NCI-H2227 (cell line): Measurements from ENCODE around the gene PALM.
A peak's percentile ranks its signal among the peaks of the same experiment; 100 is the strongest.

ENCODE experiments used
- DNase-seq: peaks from one replicate; lab custom pipeline; 2025; ENCODE audit not compliant: unreplicated experiment; lab: John Stamatoyannopoulos, UW

The PALM gene

GRCh38 chr19:750640-751423 lies 42.1 kb downstream of the PALM start, which contains the start of gene MISP:
Gene MISP, plus strand, starts transcription at chr19:751112. Its CDS starts 5,835 bp downstream, at chr19:756947.
- DNase-seq = no peak

DNA sequence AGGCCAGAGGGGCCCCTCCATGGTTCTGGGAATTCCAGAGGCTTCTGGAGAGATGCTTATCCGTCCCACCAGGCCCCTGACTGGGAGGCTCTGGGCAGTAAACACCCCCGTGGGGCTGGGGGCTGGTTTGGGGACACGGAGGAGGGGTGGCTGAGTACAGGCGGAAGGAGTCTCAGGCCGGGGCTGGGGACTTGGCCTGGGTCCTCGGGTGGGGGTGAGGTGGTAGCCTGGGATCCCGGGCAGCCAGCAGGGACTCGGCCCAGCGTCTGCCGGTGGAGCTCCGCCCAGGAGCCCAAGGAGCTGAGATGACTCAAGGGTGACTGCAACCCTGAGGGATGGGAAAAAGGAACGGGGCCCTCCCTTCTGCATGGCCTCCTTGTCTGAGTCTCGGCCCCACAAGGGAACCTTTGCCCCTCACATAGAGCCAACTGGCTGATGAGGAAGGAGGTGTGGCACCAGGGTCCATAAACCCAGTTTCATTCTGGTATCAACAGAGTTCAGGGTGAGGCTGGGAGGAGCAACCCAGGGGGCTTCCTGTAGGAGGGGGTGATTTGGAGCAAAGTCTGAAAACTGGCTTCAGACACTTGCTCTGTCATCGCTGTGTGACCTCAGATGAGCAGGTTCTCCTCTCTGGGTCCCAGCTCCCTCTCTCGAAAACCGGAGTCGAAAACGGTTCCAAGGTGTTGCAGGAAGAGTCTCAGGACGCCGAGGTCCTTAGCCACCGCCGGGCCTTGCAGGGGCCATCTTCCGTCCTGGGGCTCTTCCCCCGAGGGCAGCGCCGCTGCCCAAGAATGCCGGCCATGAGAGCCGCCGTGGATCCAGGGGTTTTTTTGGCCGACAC lies 43.0 kb downstream of the PALM start:
- DNase-seq = no peak

GRCh38 chr19:752652-753517 lies 44.1 kb downstream of the PALM start:
- DNase-seq = no peak

DNA sequence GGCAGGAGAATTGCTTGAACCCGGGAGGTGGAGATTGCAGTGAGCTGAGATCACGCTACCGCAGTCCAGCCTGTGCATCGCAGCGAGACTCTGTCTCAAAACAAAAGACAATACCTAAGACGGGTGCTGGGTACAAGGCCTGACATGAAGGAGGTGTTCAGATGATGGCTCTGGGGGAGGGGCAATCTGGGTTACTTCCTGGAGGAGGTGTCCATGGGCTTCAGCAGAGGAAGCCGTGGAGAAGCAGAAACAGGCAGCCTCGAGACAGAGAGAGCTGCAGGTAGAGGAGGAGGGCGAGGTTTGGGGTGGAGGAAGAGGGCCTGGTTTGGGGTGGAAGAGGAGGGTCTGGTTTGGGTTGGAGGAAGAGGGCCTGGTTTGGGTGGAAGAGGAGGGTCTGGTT lies 45.8 kb downstream of the PALM start:
- no peak for DNase-seq

GRCh38 chr19:755063-755462 lies 46.3 kb downstream of the PALM start:
- no peak for DNase-seq

DNA sequence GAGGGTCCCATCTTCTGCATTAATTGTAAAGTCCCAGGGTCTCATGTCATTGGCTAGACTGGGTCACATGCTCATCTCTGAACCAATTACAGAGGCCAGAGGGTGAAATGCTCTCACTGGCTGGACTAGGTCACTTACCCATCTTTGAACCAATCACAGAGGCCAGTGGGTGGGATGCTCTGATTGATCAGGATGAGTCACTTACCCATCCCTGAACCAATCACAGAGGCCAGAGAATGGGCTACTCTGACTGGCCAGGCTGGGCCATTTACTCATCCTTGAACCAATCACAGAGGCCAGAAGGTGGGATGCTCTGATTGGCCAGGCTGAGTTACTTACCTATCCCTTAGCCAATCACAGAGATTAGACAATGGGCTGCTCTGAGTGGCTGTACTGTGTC lies 47.5 kb downstream of the PALM start:
- DNase-seq = no peak

- DNase-seq = no peak
Observed at GRCh38 chr19:756821-757688, 48.3 kb downstream of the PALM start.

DNA sequence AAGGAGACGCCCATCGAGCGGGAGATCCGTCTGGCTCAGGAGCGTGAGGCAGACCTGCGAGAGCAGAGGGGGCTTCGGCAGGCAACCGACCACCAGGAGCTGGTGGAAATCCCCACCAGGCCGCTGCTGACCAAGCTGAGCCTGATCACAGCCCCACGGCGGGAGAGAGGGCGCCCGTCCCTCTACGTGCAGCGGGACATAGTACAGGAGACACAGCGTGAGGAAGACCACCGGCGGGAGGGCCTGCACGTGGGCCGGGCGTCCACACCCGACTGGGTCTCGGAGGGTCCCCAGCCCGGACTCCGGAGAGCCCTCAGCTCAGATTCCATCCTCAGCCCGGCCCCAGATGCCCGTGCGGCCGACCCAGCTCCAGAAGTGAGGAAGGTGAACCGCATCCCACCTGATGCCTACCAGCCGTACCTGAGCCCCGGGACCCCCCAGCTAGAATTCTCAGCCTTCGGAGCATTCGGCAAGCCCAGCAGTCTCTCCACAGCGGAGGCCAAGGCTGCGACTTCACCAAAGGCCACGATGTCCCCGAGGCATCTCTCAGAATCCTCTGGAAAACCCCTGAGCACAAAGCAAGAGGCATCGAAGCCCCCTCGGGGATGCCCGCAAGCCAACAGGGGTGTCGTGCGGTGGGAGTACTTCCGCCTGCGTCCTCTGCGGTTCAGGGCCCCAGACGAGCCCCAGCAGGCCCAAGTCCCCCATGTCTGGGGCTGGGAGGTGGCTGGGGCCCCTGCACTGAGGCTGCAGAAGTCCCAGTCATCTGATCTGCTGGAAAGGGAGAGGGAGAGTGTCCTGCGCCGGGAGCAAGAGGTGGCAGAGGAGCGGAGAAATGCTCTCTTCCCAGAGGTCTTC lies 49.3 kb downstream of the PALM start:
- no peak for DNase-seq

DNA sequence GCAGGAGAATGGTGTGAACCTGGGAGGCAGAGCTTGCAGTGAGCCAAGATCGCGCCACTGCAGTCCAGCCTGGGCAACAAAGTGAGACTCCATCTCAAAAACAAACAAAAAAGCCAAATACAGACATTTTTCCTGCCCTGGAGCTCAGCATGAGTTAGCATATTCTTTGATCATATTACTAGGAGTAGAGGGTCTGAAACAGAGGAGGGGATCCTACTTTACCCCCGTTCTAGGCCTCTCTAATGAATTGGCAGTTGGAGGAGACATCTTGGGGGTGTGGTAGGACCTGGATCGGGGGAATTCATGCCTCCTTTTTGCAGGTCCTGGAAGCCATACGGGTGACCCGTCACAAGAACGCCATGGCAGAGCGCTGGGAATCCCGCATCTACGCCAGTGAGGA lies 54.4 kb downstream of the PALM start:
- DNase-seq = no peak

DNA sequence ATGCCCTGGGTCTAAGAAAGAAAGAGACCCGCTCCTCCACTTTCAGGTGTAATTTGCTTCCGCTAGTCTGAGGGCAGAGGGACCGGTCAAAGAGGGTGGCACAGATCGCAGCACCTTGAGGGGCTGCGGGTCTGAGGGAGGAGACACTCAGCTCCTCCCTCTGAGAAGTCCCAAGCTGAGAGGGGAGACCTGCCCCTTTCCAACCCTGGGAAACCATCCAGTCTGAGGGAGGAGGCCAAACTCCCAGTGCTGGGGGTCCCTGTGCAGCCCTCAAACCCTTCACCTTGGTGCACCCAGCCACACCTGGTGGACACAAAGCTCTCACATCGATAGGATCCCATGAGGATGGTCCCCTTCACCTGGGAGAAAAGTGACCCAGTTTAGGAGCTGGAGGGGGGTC lies 55.1 kb downstream of the PALM start:
- no peak for DNase-seq

DNA sequence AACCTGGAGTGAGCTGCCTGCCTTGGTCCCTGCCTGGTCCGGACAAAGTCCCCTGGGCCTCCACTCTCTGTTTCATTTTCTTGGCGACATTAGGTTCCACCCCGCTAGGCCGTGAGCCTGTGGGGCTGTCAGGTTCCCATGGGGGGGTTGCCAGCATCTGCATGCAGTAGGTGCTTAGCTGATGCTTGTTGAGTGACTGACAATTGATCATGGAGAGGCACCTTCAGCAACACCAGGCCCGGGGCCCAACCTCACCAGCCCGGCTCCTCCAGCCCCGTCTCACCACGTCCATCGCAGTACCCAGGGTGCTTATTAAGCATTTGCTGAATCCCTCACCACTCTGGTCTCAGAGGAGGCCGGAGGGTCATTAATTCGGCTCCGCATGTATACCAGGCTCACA lies 55.6 kb downstream of the PALM start:
- DNase-seq = no peak

- DNase-seq = no peak
Observed at GRCh38 chr19:765179-765738, 56.5 kb downstream of the PALM start.

DNA sequence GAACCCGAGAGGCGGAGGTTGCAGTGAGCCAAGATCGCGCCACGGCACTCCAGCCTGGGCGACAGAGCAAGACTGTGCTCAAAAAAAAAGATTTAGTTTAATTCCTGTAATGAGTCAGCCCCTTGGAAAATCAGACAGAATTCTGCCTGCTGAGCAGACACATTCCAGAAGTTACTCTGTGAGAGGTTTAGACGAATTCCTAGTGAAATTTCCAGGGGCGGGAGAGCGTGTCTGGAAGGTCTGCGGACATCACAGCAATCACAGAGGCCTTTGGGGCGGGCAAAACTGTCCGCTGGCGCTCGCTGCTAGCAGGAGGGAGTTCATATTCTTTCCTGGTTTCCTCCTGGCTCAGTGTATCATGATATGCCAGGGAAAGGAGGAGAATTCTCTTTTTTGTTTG lies 59.7 kb downstream of the PALM start:
- DNase-seq = no peak

- no peak for DNase-seq
Observed at GRCh38 chr19:769616-770015, 60.9 kb downstream of the PALM start.

GRCh38 chr19:771332-771785 lies 62.6 kb downstream of the PALM start:
- peak; percentile 63 for DNase-seq

- DNase-seq = no peak
Observed at GRCh38 chr19:772063-772462, 63.3 kb downstream of the PALM start.

- no peak for DNase-seq
Observed at GRCh38 chr19:772730-773436, 64.1 kb downstream of the PALM start.

DNA sequence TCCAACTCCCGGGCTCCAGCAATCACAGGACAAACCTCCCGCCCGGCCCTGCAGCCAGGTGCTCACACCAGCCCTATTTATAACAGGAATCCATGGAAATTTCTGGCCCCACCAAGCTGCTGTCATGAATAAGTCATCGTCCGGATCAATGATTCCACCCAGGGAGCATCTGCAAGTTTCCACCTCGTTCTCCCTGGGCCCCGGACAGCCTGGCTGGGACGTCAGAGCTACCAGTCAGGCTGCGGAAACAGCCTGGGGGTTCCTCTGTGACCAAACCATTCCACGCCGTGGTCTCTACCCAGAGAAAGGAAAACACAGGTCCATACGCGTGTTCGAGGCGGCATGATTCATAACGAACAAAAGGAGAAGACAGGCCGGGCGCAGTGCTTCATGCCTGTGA lies 67.8 kb downstream of the PALM start:
- DNase-seq = no peak
